ENCODE results near the gene KRT12. TPM values are rescaled to one million over a fixed set of nuclear protein-coding genes. Genes with fewer than 3 reads are reported as not detected.

The KRT12 gene
- polyA plus RNA-seq, 2 of the 4 experiments (the other 2 are of a cell fraction): not detected

- ATAC-seq (peak; percentile 91 to 95), FAIRE-seq (peak; percentile 99), DNase-seq (ENCODE audit: low read depth in 1 of 2, low spot score in 1 of 2) (peak; percentile 91 to 92)
- H3K27ac ChIP-seq: peak overlapping the region; percentile 62 to 65
- WGBS (ENCODE audit: missing lambda C conversion rate): 2% methylated on average over 5 of the region's 5 CpGs
- no peak overlapping the region for H3K4me3 ChIP-seq
- peaks cover 31% of the 10 kb centered on the region for H3K4me1 ChIP-seq
- H3K9me3 ChIP-seq: no peaks in the 10 kb centered on the region
- POLR2A ChIA-PET: no interaction called here
- CTCF ChIA-PET: interaction anchor here (0.6 to 13.1 kb wide), 53 partner anchors 8 to 759 kb away, joined by 3 to 246 read pairs (median 4); partner anchors contain the start of genes KRTAP16-1 and KRTAP2-3
- peak overlapping the region; percentile 68 for H3K4me2 ChIP-seq
- TF ChIP-seq ZC3H11A (IDR thresholded peaks at IDR 0.05) (no peak), POLR2AphosphoS2 (conservative IDR thresholded peaks at IDR 0.05; ENCODE audit: low read length) (no peak), SREBF2 (IDR thresholded peaks at IDR 0.05) (no peak), CEBPB (IDR thresholded peaks at IDR 0.05) (no peak), CBX2 (IDR thresholded peaks at IDR 0.05; ENCODE audit: borderline replicate concordance, low read depth) (no peak), HOXA7 (CRISPR knock-in tag; IDR thresholded peaks at IDR 0.05) (no peak), ESRRA (IDR thresholded peaks at IDR 0.05; ENCODE audit: borderline replicate concordance, low read length) (no peak), HOXB13 (CRISPR knock-in tag; IDR thresholded peaks at IDR 0.05; ENCODE audit: low read depth) (no peak), RAD21 (conservative IDR thresholded peaks at IDR 0.05 in 1 of 2, IDR thresholded peaks at IDR 0.05 in 1 of 2) (peak; percentile 99 to 100), JUNB (IDR thresholded peaks at IDR 0.05) (peak; percentile 70; the same call in 1 of the 2 replicates), FOSL2 (IDR thresholded peaks at IDR 0.05) (peak; percentile 72), FOSL2 (CRISPR knock-in tag; IDR thresholded peaks at IDR 0.05) (peak; percentile 96), HDAC2 (IDR thresholded peaks at IDR 0.05) (no peak), CBX8 (IDR thresholded peaks at IDR 0.05) (no peak), POLR2A (IDR thresholded peaks at IDR 0.05; ENCODE audit: low read length) (no peak), CHD2 (IDR thresholded peaks at IDR 0.05; ENCODE audit: low read length, partially characterized antibody) (no peak), HMGXB4 (CRISPR knock-in tag; IDR thresholded peaks at IDR 0.05; ENCODE audit: borderline replicate concordance) (no peak), CTCF (IDR thresholded peaks at IDR 0.05) (peak; percentile 98), HOXB5 (CRISPR knock-in tag; IDR thresholded peaks at IDR 0.05) (no peak), E2F6 (IDR thresholded peaks at IDR 0.05; ENCODE audit: borderline replicate concordance, low read depth) (no peak), MYC (IDR thresholded peaks at IDR 0.05; ENCODE audit: borderline replicate concordance, low read length) (no peak), FOSB (CRISPR knock-in tag; IDR thresholded peaks at IDR 0.05) (no peak), RCOR1 (IDR thresholded peaks at IDR 0.05; ENCODE audit: low read depth, low read length) (no peak), REST (IDR thresholded peaks at IDR 0.05) (no peak), NFE2L2 (conservative IDR thresholded peaks at IDR 0.05; ENCODE audit: low read length) (0 out of 2 replicates have a peak, but pooled peaks have one; percentile 7), SMC3 (IDR thresholded peaks at IDR 0.05) (peak; percentile 99), RARB (CRISPR knock-in tag; IDR thresholded peaks at IDR 0.05) (no peak), TFCP2L1 (CRISPR knock-in tag; IDR thresholded peaks at IDR 0.05) (no peak), EP300 (IDR thresholded peaks at IDR 0.05) (no peak), ZNF302 (CRISPR knock-in tag; IDR thresholded peaks at IDR 0.05) (no peak), PHF8 (IDR thresholded peaks at IDR 0.05; ENCODE audit: borderline replicate concordance, low read depth) (no peak), USF2 (IDR thresholded peaks at IDR 0.05) (no peak)
- TF ChIP-seq, protein P1, sequence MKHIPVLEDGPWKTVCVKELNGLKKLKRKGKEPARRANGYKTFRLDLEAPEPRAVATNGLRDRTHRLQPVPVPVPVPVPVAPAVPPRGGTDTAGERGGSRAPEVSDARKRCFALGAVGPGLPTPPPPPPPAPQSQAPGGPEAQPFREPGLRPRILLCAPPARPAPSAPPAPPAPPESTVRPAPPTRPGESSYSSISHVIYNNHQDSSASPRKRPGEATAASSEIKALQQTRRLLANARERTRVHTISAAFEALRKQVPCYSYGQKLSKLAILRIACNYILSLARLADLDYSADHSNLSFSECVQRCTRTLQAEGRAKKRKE (CRISPR knock-in tag; IDR thresholded peaks at IDR 0.05; ENCODE audit: low read depth): no peak
- TF ChIP-seq, protein P2, sequence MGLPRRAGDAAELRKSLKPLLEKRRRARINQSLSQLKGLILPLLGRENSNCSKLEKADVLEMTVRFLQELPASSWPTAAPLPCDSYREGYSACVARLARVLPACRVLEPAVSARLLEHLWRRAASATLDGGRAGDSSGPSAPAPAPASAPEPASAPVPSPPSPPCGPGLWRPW (IDR thresholded peaks at IDR 0.05): no peak
Observed at GRCh38 chr17:40909351-40909750, 42.3 kb upstream of the KRT12 start.
